Neuron (in vitro differentiated cells): ENCODE measurements around the gene CENPC.
"Not testable (repeated sequence)": the region's sequence is repeated elsewhere in the genome, so short reads cannot be mapped to it uniquely, and the experiment has no call there.

Source experiments
- H2AFZ ChIP-seq: one replicate; pipeline ENCODE4 v1.6.1; 2013; ENCODE audit warnings: low read depth, mild to moderate bottlenecking, inconsistent platforms, low read length, moderate library complexity
- H3K27me3 ChIP-seq: one replicate; pipeline ENCODE4 v1.6.1; 2013; ENCODE audit warnings: low read length; ENCODE audit not compliant: insufficient read depth
- H3K36me3 ChIP-seq: one replicate; pipeline ENCODE4 v1.6.1; 2013; ENCODE audit warnings: low read length; ENCODE audit not compliant: insufficient read depth
- H3K4me1 ChIP-seq: one replicate; pipeline ENCODE4 v1.6.1; 2013; ENCODE audit warnings: low read length; ENCODE audit not compliant: insufficient read depth
- H3K4me3 ChIP-seq: 2 replicates; pipeline ENCODE4 v1.5.1; 2013; ENCODE audit warnings: mild to moderate bottlenecking, low read length, moderate library complexity
- H3K9me3 ChIP-seq: one replicate; pipeline ENCODE4 v1.6.1; 2013; ENCODE audit warnings: low read length

The CENPC gene

GRCh38 chr4:67542076-67542475 lies 3.2 kb downstream of the CENPC start:
- no peak overlapping the region for H3K4me3 ChIP-seq
- peaks cover 38% of the 10 kb centered on the region for H3K36me3 ChIP-seq
- no peaks in the 10 kb centered on the region for H3K27me3 ChIP-seq
- no peaks in the 10 kb centered on the region for H3K9me3 ChIP-seq
- H3K4me1 ChIP-seq, result peaks cover 14% of the 10 kb centered on the region
- no peak overlapping the region for H2AFZ ChIP-seq

- Histone ChIP-seq H3K4me1 (peaks cover 14% of the 10 kb centered on the region), H3K36me3 (peaks cover 50% of the 10 kb centered on the region), H3K4me3 (no peak overlapping the region), H2AFZ (no peak overlapping the region), H3K9me3 (no peaks in the 10 kb centered on the region), H3K27me3 (no peaks in the 10 kb centered on the region)
These were observed 5.5 kb downstream of the CENPC start for GRCh38 chr4:67539830-67540229.

DNA sequence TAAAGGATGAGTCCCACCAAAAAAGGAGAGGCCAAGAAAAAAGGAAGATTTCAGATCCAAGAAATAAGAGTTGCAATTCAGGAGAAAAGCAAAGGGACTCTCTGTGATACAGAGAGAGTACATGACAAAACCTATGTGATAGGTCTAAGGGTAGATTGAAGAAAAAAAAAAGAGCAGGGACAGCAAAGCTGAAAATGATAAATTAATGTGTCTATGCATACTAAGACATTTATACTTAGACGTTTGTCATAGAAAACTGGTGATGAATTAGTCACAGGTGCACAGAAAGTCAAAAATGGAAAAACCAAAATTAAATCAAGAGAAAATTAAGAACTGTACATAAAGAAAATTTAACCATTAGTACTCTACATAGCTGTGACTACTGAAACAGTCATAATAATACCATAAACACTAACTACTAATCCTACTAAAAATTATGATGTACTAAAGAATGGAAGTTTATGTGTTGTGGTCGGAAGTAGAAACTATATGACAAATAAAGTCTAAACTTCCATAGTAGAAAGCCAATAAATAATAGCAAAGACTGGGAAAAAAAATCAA lies 9.9 kb downstream of the CENPC start:
- Histone ChIP-seq H2AFZ (no peak overlapping the region), H3K4me1 (no peaks in the 10 kb centered on the region), H3K27me3 (no peaks in the 10 kb centered on the region), H3K4me3 (no peak overlapping the region), H3K36me3 (peaks cover 60% of the 10 kb centered on the region), H3K9me3 (peaks cover 8% of the 10 kb centered on the region)

DNA sequence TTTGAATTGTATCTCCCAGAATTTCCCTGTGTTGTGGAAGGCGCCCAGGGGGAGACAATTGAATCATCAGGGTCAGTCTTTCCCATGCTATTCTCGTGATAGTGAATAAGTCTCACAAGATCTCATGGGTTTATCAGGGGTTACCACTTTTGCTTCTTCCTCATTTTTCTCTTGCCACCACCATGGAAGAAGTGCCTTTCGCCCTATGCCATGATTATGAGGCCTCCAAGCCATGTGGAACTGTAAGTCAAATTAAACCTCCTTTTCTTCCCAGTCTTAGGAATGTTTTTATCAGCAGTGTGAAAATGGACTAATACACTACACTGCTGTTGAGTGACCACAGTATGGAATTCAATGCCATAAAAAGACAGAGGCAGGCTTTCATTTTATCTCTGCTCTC lies 12.2 kb downstream of the CENPC start:
- Histone ChIP-seq H3K36me3 (peaks cover 61% of the 10 kb centered on the region), H3K4me1 (no peaks in the 10 kb centered on the region), H3K4me3 (no peak overlapping the region), H3K27me3 (no peaks in the 10 kb centered on the region), H2AFZ (no peak overlapping the region), H3K9me3 (peaks cover 8% of the 10 kb centered on the region)

- peaks cover 59% of the 10 kb centered on the region for H3K36me3 ChIP-seq
- H3K27me3 ChIP-seq, H3K4me3 ChIP-seq, H3K9me3 ChIP-seq, H3K4me1 ChIP-seq, H2AFZ ChIP-seq: not testable (repeated sequence)
These were observed 12.9 kb downstream of the CENPC start for GRCh38 chr4:67532397-67532796.

DNA sequence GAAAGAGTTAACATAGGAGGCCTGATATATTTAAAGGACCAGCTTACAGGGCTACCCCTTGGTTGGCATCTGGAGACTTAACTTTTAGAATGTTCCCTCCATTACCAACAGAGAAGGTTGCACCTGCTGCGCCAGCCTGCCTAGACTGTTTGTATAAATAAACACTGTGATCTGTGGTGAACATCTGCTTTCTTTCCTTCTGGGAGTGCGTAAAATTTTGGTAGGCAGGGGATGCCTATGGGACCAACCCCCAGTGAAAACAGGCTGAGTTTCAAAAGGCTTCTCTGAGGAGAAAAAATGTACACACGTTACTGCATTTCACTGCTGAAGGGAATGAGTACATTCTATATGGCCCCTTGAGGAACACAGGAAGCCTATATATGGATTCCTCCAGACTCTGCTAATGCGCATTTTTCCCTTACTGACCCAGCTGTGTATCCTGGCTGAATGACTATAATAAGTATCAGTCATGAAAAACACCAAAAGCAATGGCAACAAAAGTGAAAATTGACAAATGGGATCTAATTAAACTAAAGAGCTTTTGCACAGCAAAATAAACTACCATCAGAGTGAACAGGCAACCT lies 13.8 kb downstream of the CENPC start:
- peaks cover 58% of the 10 kb centered on the region for H3K36me3 ChIP-seq
- no peaks in the 10 kb centered on the region for H3K4me1 ChIP-seq
- no peak overlapping the region for H2AFZ ChIP-seq
- H3K27me3 ChIP-seq, result no peaks in the 10 kb centered on the region
- peaks cover 8% of the 10 kb centered on the region for H3K9me3 ChIP-seq
- no peak overlapping the region for H3K4me3 ChIP-seq

DNA sequence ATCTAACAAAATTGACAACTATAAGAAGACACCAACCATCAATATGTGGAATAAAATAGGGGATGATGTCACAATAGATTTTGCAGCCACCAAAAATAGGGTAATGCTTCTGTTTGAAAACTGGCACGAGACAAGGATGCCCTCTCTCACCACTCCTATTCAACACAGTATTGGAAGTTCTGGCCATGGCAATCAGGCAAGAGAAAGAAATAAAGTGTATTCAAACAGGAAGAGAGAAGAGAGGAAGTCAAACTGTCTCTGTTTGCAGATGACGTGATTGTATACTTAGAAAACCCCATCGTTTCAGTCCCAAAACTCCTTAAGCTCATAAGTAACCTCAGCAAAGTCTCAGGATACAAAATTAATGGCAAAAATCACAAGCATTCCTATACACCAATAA lies 21.2 kb downstream of the CENPC start:
- not testable (repeated sequence) for H3K4me3 ChIP-seq, H3K4me1 ChIP-seq, H2AFZ ChIP-seq, H3K27me3 ChIP-seq, H3K9me3 ChIP-seq
- H3K36me3 ChIP-seq, result peaks cover 19% of the 10 kb centered on the region

GRCh38 chr4:67522851-67523671 lies 22.2 kb downstream of the CENPC start:
- no peak overlapping the region for H2AFZ ChIP-seq
- no peaks in the 10 kb centered on the region for H3K27me3 ChIP-seq
- H3K9me3 ChIP-seq, result peaks cover 4% of the 10 kb centered on the region
- H3K4me3 ChIP-seq, result no peak overlapping the region
- peaks cover 16% of the 10 kb centered on the region for H3K36me3 ChIP-seq
- no peaks in the 10 kb centered on the region for H3K4me1 ChIP-seq

DNA sequence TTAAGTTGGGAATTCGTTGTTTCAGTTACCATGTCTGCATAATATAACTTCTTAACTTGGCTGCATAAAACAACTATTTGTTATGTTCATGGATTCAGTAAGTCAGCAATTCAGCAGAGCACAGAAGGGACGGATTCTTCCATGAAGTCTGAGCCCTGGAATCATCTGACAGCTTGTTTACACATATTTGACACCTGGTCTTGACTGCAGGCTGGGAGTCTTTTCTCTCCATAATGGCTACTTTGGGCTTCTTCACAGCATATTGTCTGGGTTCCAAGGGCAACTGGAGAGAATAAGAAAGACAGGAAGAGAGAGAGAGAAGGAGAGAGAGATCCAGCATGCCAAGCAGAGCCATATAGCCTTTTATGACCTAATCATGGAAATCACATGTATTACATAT lies 23.1 kb downstream of the CENPC start:
- Histone ChIP-seq H3K9me3 (peaks cover 4% of the 10 kb centered on the region), H3K27me3 (no peaks in the 10 kb centered on the region), H3K4me1 (no peaks in the 10 kb centered on the region), H3K4me3 (no peak overlapping the region), H3K36me3 (peaks cover 19% of the 10 kb centered on the region), H2AFZ (no peak overlapping the region)

DNA sequence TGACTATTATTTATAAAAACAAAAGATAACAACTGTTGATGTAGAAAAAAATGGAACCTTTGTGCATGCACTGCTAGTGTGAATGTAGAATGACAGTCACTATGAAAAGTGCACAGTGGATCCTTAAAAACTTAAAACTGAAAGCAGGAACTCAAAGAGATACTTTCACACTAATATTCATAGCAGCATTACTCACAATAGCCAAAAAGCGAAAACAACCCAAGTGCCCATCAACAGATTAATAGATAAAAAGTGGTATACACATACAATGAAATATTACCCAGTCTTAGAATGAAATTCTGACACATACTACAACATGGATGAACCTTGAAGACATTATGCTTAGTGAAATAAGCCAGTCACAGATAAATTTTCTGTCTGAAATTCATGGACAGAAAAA lies 23.8 kb downstream of the CENPC start:
- Histone ChIP-seq H2AFZ (no peak overlapping the region), H3K4me1 (no peaks in the 10 kb centered on the region), H3K4me3 (no peak overlapping the region), H3K9me3 (peaks cover 4% of the 10 kb centered on the region), H3K36me3 (peaks cover 19% of the 10 kb centered on the region), H3K27me3 (no peaks in the 10 kb centered on the region)

- Histone ChIP-seq H3K4me3 (no peak overlapping the region), H3K9me3 (peaks cover 2% of the 10 kb centered on the region), H3K36me3 (peaks cover 21% of the 10 kb centered on the region)
These were observed 25.2 kb downstream of the CENPC start for GRCh38 chr4:67520141-67520540.

DNA sequence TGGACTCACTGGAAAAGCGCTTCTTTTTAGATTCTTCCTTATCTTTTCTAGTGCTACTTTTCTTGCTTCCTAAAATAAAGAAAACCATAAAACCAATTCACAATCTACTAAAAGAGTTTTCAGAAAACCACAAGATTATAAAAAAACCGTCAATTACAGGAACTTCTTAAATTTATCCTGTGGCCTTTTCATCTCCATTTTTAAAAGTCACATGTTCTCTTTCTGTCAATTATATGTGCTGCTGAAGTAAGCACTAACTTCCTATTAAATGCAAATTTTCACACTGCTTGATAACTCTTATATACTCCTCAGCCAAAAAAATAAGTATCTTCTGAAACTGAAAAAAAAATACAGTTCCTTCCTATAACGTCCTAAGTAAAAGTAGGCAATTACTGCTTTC lies 32.8 kb downstream of the CENPC start:
- Histone ChIP-seq H3K27me3 (no peaks in the 10 kb centered on the region), H2AFZ (no peak overlapping the region), H3K4me1 (no peaks in the 10 kb centered on the region), H3K36me3 (peaks cover 58% of the 10 kb centered on the region), H3K9me3 (no peaks in the 10 kb centered on the region), H3K4me3 (no peak overlapping the region)

More at GRCh38 chr4:67520141-67520540, 25.2 kb downstream of the CENPC start:
- Histone ChIP-seq H3K4me1 (no peaks in the 10 kb centered on the region), H2AFZ (no peak overlapping the region), H3K27me3 (no peaks in the 10 kb centered on the region)

DNA sequence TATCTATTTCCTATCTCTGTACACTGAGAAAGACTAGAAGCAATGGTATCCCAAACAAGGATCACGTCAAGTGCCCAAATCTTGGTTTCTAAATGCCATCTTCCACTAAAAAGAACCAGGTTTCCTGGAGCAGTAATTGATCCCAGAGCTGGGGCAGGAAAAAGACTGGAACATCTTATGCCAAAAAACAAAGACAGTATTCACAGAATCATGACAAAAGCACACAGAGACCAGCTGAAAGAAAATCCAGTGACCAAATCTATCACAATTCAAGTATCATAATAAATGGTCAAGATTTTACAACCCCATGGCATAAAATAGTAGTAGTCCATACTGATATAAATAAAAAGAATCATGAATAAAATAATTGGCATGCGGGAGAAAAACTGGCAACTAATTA lies 44.9 kb downstream of the CENPC start:
- no peaks in the 10 kb centered on the region for H3K27me3 ChIP-seq
- H3K9me3 ChIP-seq, result no peaks in the 10 kb centered on the region
- no peaks in the 10 kb centered on the region for H3K4me1 ChIP-seq
- H2AFZ ChIP-seq, result no peak overlapping the region
- no peak overlapping the region for H3K4me3 ChIP-seq
- peaks cover 31% of the 10 kb centered on the region for H3K36me3 ChIP-seq
